Left ventricle myocardium superior (tissue), 1 donor: ENCODE data around the gene NFKBIE. TPM values are rescaled to one million over a fixed set of nuclear protein-coding genes. Genes with fewer than 3 reads are reported as not detected.

ENCODE experiments used
- ATAC-seq: fragments of 200-7000 bp; cut with Tn5 transposase; one replicate; pipeline ENCODE4 v1.9.1; 2020; ENCODE audit warnings: mild to moderate bottlenecking, moderate library complexity
- DNase-seq: peaks from one replicate; pipeline ENCODE4 v3.0.0-alpha.2; 2020
- intact Hi-C: fragments of 100-400 bp; cut with micrococcal nuclease; formaldehyde crosslinking; loops from one replicate; pipeline ENCODE4 v1.11.0; 2022
- total RNA-seq: library from RNA; stranded (reverse); fragmentation: NEBNext Ultra II Directional; extraction: Animal tissue kit (Norgen Biotek cat#: 25700); gene quantifications from one replicate; pipeline ENCODE4 v1.2.1, GENCODE V29; 2021
- donor health status: DM: no; HTN: yes; CAD: no; lungs with severe emphysema.

NFKBIE gene
- total RNA-seq, 1 donor from 2014 or later: 3.1 TPM

DNA sequence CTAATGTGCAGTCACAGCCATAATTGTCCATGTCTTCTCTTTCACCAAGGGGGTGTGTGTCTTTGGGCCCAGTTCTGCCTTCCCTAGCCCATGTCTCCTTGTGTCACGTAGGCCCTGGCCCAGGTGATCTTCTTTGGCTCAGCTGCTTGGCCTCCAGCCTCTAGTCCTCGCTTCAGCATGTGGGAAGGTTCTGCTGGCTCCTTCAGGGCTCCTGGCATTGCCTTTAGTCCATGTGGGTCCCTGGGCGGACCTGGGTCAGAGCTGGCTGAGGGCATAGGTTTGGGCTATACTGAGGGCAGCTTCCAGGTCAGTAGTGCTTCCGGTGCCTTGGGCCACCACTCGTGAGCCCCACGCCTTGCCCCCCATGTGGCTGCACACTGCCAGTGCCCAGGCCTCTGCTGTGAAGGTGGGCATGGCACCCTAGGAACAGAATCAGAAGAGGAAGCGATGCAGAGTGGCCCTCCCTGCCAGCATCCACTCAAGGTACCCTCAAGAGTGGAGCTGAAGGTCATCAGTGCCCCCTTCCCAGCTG, 35.0 kb upstream of the NFKBIE start:
- no peak for ATAC-seq
- DNase-seq: no peak
- intact Hi-C loops: no loop called here

DNA sequence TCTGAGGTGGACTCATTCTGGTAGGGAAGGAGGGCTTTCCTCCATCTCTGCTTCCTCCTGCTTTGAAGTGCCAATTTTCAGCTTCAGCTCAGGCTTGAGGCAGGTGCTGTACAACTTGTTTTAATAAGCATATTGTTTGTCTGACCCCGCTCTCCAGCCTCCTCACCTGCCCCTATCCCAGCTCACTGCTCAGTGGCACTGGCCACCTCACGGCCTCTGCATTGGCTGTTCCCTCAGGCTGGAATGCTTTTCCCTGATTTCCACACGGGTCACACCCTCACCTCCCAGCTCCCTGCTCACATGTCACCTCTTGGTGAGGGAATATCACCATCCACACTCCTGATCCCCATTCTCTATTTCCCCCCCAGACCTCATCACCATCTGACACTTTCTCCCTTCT, 33.5 kb upstream of the NFKBIE start:
- intact Hi-C loops: no loop called here
- no peak for DNase-seq

DNA sequence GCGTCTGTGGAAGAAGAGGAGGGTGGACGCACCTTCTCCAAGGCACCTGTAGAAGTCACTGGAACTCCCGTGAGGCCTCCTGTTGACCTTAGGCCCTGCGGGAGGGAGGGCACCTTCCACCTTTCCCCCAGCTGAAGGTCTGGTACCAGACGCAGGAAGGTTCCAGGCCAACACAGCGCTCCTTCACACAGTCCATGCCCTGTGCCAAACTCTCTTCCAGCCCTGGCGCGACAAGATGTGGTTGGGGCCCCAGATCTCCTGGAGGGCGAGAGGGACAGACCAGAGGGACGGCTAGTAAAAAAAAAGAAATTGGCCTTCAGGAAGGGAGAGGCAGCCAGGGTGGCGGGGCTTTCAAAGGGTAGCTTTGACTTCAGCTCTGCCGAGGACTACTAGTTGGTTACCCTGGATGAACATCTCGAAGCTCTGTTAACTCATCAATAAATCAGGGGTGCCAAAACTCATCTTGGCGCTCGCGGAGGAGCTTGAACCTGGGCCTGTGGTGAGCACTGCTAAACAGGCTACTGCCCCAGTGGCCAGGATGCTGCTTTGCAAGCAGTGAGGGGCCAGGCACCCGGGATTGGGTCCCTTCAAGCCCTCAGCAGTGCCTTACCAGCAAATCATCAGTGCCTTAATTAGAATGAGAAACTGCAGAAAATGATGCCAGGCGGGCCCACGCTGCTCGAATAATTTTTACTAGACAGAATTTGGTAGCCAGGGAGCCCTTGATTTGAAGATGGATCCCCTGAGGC, 32.9 kb upstream of the NFKBIE start:
- DNase-seq (no peak), ATAC-seq (peak; percentile 7)
- intact Hi-C loops: no loop called here

More for the DNA sequence above, 33.5 kb upstream of the NFKBIE start:
- no peak for ATAC-seq

GRCh38 chr6:44297063-44298038, 32.0 kb upstream of the NFKBIE start:
- DNase-seq (peak; percentile 74), ATAC-seq (peak; percentile 88)
- intact Hi-C loops: no loop called here

DNA sequence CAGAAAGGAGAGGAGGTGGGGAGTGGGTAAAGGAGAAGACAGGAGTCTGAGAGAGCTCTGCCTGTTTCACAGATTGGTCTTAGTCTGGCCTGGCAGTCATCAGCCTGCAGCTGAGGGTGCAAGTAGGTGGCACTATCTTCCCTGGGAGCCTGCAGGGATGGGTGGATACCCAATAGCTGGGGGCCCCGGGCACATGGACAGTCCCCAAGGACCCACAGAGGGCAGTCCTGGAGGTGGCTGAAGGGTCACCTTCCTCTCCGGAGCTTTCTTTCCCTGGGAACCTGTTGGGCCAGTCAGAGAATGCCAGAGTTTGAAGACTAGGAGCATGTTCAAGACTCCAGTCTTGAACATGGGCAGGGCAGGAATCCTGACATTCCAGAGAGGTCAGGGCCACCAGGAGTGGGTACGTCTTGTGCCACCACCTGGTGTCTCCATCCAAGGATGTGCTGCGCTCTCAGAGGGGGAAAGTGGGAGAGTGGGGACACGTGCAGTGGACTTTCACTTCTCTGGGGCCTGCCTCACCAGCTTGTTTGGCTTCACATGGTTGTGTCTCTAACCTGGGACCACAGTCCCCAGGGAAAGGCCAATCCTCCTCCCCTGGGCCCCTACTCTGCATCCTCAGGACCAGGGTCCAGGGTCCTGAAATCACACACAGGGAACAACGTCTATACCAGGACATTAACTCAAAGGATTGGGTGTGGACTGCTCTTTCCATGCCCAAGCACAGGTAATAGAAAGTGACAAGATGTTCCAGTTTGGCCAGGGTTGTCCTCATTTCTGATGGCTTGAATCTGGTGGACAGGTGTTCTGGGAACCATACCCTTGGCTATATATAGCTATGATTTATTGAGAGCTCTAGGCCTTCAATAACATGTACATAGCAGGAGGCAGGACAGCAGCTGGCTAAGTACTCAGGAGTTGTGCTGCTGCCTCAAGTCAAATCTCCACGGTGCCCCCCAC, 29.8 kb upstream of the NFKBIE start:
- ATAC-seq: no peak

DNA sequence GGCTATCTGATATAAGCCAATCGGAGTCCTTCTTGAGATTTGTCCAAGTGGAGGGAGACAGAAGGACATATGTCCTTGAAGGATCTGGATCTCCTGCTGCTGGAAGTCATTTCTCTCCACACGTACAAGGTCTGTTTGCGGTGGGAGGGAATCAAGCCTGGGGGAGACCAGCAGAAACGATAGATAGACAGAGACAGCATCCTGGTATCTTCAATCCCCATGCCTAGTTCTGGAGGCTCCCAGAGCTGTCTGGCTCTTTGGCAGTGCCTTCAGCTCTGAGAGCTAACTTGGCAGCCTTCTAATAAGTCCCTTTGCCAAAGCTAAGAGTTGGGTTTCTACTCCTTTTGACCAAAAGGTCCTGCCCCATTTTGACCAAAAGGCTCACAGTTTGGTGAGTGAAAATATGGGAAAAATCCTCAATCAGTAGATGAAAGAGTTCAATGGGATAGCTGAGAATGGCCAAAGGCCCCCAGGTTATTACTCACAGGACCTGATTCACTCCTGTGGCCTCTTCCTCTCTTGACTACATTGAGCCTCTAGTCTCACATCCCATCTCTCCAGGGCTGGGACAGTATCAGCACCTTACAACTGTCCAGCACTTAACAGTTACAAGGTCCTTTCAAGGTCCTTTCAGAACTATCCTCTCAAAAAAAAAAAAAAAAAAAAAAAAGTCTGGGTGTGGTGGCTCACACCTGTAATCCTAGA, 27.5 kb upstream of the NFKBIE start:
- intact Hi-C loops: no loop called here
- no peak for ATAC-seq

More for the DNA sequence above, 29.8 kb upstream of the NFKBIE start:
- intact Hi-C loops: no loop called here
- DNase-seq: no peak

GRCh38 chr6:44291841-44292240, 26.5 kb upstream of the NFKBIE start:
- intact Hi-C loops: no loop called here

More for the DNA sequence above, 27.5 kb upstream of the NFKBIE start:
- no peak for DNase-seq

DNA sequence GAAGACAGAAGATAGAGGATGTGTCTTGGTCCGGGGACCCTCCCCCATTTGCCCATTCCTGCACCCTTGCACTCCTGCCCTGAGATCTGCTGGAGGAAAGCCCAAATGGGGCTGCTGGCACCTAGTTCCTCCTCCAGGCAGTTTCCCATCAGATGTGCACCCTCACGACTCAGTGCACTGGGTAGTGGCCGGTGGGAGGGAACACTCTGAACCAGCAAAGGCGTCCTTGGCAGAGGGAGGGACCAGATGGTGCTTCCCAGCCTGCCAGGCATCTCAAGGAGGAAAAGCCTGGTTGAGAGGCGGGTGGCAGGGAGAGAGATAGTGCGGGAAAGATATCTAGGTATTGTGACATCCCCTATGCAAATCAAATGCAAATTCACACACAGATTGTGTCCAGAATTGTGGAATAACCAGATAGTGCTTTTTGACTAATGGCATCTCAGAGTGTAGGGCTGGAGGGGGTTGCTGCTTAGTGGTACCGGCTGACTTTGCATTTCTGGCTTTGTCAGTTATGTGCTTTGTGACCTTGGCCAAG, 24.4 kb upstream of the NFKBIE start:
- ATAC-seq (no peak), DNase-seq (peak; percentile 1)
- intact Hi-C loops: no loop called here

More at GRCh38 chr6:44291841-44292240, 26.5 kb upstream of the NFKBIE start:
- ATAC-seq (no peak), DNase-seq (no peak)

GRCh38 chr6:44286747-44287146, 21.4 kb upstream of the NFKBIE start:
- intact Hi-C loops: no loop called here
- ATAC-seq (no peak), DNase-seq (no peak)

DNA sequence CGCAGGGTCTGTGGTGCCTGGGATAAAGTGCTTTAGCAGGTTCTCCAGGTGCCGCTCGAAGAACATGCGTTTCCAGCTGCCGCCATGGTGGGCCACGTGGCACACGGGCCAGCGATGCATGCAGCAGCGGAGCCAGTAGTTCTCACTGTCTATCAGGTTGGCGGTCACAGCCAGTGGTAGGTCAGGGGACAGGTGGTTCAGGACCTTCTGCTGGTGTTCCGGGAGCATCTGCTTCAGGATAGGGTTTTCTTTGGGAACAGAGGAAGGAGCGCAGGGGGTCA, 20.9 kb upstream of the NFKBIE start:
- DNase-seq (no peak), ATAC-seq (no peak)
- intact Hi-C loops: no loop called here

DNA sequence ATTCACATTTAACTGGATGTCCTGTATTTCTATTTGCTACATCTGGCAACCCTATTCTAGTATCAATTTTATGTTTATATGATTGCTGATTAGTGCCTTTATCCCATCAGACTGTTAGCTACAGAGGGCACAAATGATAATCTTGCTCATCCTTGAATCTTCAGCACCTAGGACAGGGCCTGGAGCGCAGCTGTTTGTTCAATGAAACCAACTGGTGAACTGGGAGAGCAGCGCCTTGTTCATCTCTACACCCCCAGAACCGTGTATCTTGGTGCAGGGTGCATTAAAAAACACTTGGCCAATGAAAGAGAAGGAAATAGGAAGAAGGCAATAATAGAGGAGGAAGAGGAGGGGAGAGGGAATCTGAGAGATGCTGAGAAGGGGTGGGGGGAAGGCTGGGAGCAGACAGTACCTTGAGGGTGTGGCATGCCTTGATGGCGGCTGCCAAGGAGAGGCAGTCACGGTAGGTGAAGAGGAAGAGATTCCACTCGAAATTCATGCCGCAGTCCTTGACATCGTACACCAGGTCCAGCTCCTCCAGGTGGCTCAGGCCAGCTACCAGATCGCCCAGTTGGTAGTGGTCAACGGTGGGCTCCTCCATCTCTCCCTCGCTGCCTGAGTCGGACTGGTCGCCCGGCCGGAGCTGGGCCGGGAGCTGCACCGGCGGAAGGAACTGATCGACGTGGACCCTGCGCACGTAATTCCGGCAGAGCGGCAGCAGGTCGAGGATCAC, 20.4 kb upstream of the NFKBIE start:
- DNase-seq (peak; percentile 15), ATAC-seq (no peak)
- intact Hi-C loops: no loop called here

GRCh38 chr6:44284867-44285266, 19.5 kb upstream of the NFKBIE start:
- no peak for DNase-seq
- intact Hi-C loops: no loop called here
- ATAC-seq: no peak

GRCh38 chr6:44284121-44284520, 18.8 kb upstream of the NFKBIE start:
- no peak for ATAC-seq
- DNase-seq: no peak
- intact Hi-C loops: no loop called here

GRCh38 chr6:44278774-44279697, 13.7 kb upstream of the NFKBIE start:
- DNase-seq (no peak), ATAC-seq (no peak)
- intact Hi-C loops: no loop called here

DNA sequence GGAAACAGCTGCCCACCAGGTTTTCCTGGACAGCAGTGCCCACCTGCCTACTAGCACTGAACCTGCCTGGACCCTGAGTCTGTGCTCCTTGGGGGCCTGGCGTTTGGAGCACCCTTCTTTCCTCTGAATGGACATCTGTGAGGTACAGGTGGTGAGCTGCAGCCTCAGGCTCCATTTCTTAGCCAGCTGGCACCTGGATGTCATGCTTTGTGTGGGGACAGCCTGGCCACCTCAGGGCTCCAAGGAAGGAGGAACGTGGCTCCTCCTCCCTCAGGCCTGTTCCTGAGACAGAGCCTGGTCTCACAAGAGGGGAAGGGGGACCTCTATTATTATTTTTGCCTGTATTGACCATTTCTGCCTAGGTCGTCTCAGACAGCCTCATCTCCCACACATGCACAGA, 13.0 kb upstream of the NFKBIE start:
- DNase-seq: no peak
- ATAC-seq: no peak
- intact Hi-C loops: no loop called here

- DNase-seq (no peak), ATAC-seq (no peak)
- intact Hi-C loops: no loop called here
These were observed 12.4 kb upstream of the NFKBIE start for GRCh38 chr6:44277763-44278162.
